ENCODE measurements around the gene BUB1B.

Gene BUB1B

DNA sequence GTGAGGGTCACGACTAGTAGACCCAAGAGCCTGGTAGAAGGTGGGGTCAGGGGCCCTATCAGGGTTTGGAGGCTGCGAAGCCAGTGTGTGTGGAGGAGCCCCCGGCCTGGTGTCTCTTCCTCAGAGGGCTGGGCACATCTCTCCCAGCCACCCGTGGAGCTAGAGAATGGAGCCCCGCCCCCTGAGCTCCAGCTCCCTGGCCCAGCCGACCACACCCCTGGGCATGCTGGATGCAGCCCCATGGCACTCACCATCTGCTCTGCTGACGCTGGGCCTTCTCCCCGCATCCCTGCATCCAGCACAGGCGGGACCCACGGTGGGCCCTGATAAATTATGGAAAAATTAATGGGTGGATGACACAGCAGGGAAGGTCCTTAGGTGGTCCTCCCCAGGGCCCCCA, 104.5 kb downstream of the BUB1B start:
- Histone ChIP-seq H3K14ac (ENCODE audit: low read length in 2 of 2) (no peak overlapping the region), H3K4me2 (ENCODE audit: low read length, poor library complexity, severe bottlenecking) (no peak overlapping the region), H3K4me3 (ENCODE audit: insufficient read depth in 1 of 2, low read depth in 1 of 2, low read length in 2 of 2) (no peak overlapping the region), H3K36me3 (ENCODE audit: control insufficient read depth in 1 of 2, insufficient read depth in 2 of 2, low read depth in 1 of 2, low read length in 2 of 2) (peaks cover 0 to 4% of the 10 kb centered on the region in 2 experiments), H3K23ac (ENCODE audit: low read length in 2 of 2) (no peak overlapping the region), H3K9me3 (ENCODE audit: control insufficient read depth, low read length) (no peaks in the 10 kb centered on the region), H2AFZ (ENCODE audit: low read depth, low read length) (no peak overlapping the region), H3K27ac (ENCODE audit: low read length, poor library complexity, severe bottlenecking) (no peak overlapping the region), H2BK120ac (ENCODE audit: low read depth, low read length) (no peak overlapping the region), H3K18ac (ENCODE audit: low read depth in 1 of 2, low read length in 2 of 2) (no peak overlapping the region), H2BK5ac (ENCODE audit: low read depth, low read length, poor library complexity, severe bottlenecking) (no peak overlapping the region), H2BK15ac (ENCODE audit: low read depth, poor library complexity, severe bottlenecking) (peak overlapping the region; percentile 34), H2BK12ac (ENCODE audit: low read length in 2 of 2) (peak overlapping the region in 1 of 2 experiments; percentile 57), H3K9ac (ENCODE audit: low read length) (no peak overlapping the region), H3K4me1 (ENCODE audit: control insufficient read depth, insufficient read depth, low read depth, low read length) (peaks cover 27% of the 10 kb centered on the region), H4K91ac (ENCODE audit: low read length) (peak overlapping the region; percentile 78), H3K27me3 (ENCODE audit: control insufficient read depth in 1 of 2, insufficient read depth in 1 of 2, low read length in 2 of 2) (no peaks in the 10 kb centered on the region), H2AK5ac (ENCODE audit: low read length, severe bottlenecking) (no peak overlapping the region), H3K4ac (ENCODE audit: low read depth in 1 of 2, low read length in 2 of 2) (no peak overlapping the region), H4K8ac (ENCODE audit: low read length) (peak overlapping the region; percentile 20), H3K79me1 (replicated peaks; ENCODE audit: low read length, poor library complexity, severe bottlenecking) (no peaks in the 10 kb centered on the region)
- no peak for DNase-seq
- 90% methylated on average over 7 of the region's 10 CpGs for WGBS

DNA sequence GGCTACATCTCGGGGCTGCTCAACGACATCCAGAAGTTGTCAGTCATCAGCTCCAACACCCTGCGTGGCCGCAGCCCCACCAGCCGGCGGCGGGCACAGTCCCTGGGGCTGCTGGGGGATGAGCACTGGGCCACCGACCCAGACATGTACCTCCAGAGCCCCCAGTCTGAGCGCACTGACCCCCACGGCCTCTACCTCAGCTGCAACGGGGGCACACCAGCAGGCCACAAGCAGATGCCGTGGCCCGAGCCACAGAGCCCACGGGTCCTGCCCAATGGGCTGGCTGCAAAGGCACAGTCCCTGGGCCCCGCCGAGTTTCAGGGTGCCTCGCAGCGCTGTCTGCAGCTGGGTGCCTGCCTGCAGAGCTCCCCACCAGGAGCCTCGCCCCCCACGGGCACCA, 105.0 kb downstream of the BUB1B start:
- H2BK120ac ChIP-seq (ENCODE audit: low read depth, low read length): no peak overlapping the region
- no peak overlapping the region for H3K4ac ChIP-seq (ENCODE audit: low read depth in 1 of 2, low read length in 2 of 2)
- H3K18ac ChIP-seq (ENCODE audit: low read depth in 1 of 2, low read length in 2 of 2): peak overlapping the region; percentile 2 to 90
- 96% methylated on average over 20 of the region's 20 CpGs for WGBS
- peak overlapping the region; percentile 7 to 57 for H2BK12ac ChIP-seq (ENCODE audit: low read length in 2 of 2)
- peak overlapping the region; percentile 31 for H2BK15ac ChIP-seq (ENCODE audit: low read depth, poor library complexity, severe bottlenecking)
- no peak overlapping the region for H3K4me3 ChIP-seq (ENCODE audit: insufficient read depth in 1 of 2, low read depth in 1 of 2, low read length in 2 of 2)
- H4K8ac ChIP-seq (ENCODE audit: low read length): peak overlapping the region; percentile 5
- H3K27me3 ChIP-seq (ENCODE audit: control insufficient read depth in 1 of 2, insufficient read depth in 1 of 2, low read length in 2 of 2): peaks cover 0 to under 1% of the 10 kb centered on the region in 2 experiments
- no peak overlapping the region for H3K23ac ChIP-seq (ENCODE audit: low read length in 2 of 2)
- H3K79me1 ChIP-seq (replicated peaks; ENCODE audit: low read length, poor library complexity, severe bottlenecking): no peaks in the 10 kb centered on the region
- DNase-seq: no peak
- H4K91ac ChIP-seq (ENCODE audit: low read length): peak overlapping the region; percentile 78
- no peak overlapping the region for H3K27ac ChIP-seq (ENCODE audit: low read length, poor library complexity, severe bottlenecking)
- peaks cover 0 to 4% of the 10 kb centered on the region in 2 experiments for H3K36me3 ChIP-seq (ENCODE audit: control insufficient read depth in 1 of 2, insufficient read depth in 2 of 2, low read depth in 1 of 2, low read length in 2 of 2)
- peak overlapping the region in 1 of 2 experiments; percentile 85 for H3K14ac ChIP-seq (ENCODE audit: low read length in 2 of 2)
- peak overlapping the region; percentile 67 for H2AK5ac ChIP-seq (ENCODE audit: low read length, severe bottlenecking)
- no peaks in the 10 kb centered on the region for H3K9me3 ChIP-seq (ENCODE audit: control insufficient read depth, low read length)
- no peak overlapping the region for H3K4me2 ChIP-seq (ENCODE audit: low read length, poor library complexity, severe bottlenecking)
- no peak overlapping the region for H2BK5ac ChIP-seq (ENCODE audit: low read depth, low read length, poor library complexity, severe bottlenecking)
- peaks cover 27% of the 10 kb centered on the region for H3K4me1 ChIP-seq (ENCODE audit: control insufficient read depth, insufficient read depth, low read depth, low read length)
- no peak overlapping the region for H2AFZ ChIP-seq (ENCODE audit: low read depth, low read length)
- no peak overlapping the region for H3K9ac ChIP-seq (ENCODE audit: low read length)

- Histone ChIP-seq H3K4me1 (ENCODE audit: control insufficient read depth, insufficient read depth, low read depth, low read length) (peaks cover 28% of the 10 kb centered on the region), H3K9me3 (ENCODE audit: control insufficient read depth, low read length) (no peaks in the 10 kb centered on the region), H3K4me2 (ENCODE audit: low read length, poor library complexity, severe bottlenecking) (no peak overlapping the region), H4K8ac (ENCODE audit: low read length) (no peak overlapping the region), H2AFZ (ENCODE audit: low read depth, low read length) (no peak overlapping the region), H2BK12ac (ENCODE audit: low read length in 2 of 2) (peak overlapping the region in 1 of 2 experiments; percentile 67), H3K36me3 (ENCODE audit: control insufficient read depth in 1 of 2, insufficient read depth in 2 of 2, low read depth in 1 of 2, low read length in 2 of 2) (peaks cover 0 to 4% of the 10 kb centered on the region in 2 experiments), H3K79me1 (replicated peaks; ENCODE audit: low read length, poor library complexity, severe bottlenecking) (no peaks in the 10 kb centered on the region), H2BK120ac (ENCODE audit: low read depth, low read length) (peak overlapping the region; percentile 42), H3K4me3 (ENCODE audit: insufficient read depth in 1 of 2, low read depth in 1 of 2, low read length in 2 of 2) (no peak overlapping the region), H4K91ac (ENCODE audit: low read length) (no peak overlapping the region), H3K27ac (ENCODE audit: low read length, poor library complexity, severe bottlenecking) (peak overlapping the region; percentile 43), H2BK15ac (ENCODE audit: low read depth, poor library complexity, severe bottlenecking) (peak overlapping the region; percentile 77), H3K23ac (ENCODE audit: low read length in 2 of 2) (peak overlapping the region in 1 of 2 experiments; percentile 80), H3K18ac (ENCODE audit: low read depth in 1 of 2, low read length in 2 of 2) (peak overlapping the region in 1 of 2 experiments; percentile 72), H2AK5ac (ENCODE audit: low read length, severe bottlenecking) (no peak overlapping the region), H3K9ac (ENCODE audit: low read length) (peak overlapping the region; percentile 46), H2BK5ac (ENCODE audit: low read depth, low read length, poor library complexity, severe bottlenecking) (no peak overlapping the region), H3K14ac (ENCODE audit: low read length in 2 of 2) (no peak overlapping the region), H3K4ac (ENCODE audit: low read depth in 1 of 2, low read length in 2 of 2) (no peak overlapping the region), H3K27me3 (ENCODE audit: control insufficient read depth in 1 of 2, insufficient read depth in 1 of 2, low read length in 2 of 2) (peaks cover 0 to 10% of the 10 kb centered on the region in 2 experiments)
- DNase-seq: peak; percentile 94
- WGBS: 26% methylated on average over 7 of the region's 7 CpGs
Observed at GRCh38 chr15:40266828-40267304, 106.0 kb downstream of the BUB1B start.

GRCh38 chr15:40267670-40268069, 106.8 kb downstream of the BUB1B start:
- no peak overlapping the region for H3K27ac ChIP-seq (ENCODE audit: low read length, poor library complexity, severe bottlenecking)
- DNase-seq: no peak
- H3K9ac ChIP-seq (ENCODE audit: low read length): no peak overlapping the region
- H2BK15ac ChIP-seq (ENCODE audit: low read depth, poor library complexity, severe bottlenecking): no peak overlapping the region
- H3K4me2 ChIP-seq (ENCODE audit: low read length, poor library complexity, severe bottlenecking): no peak overlapping the region
- H3K4me1 ChIP-seq (ENCODE audit: control insufficient read depth, insufficient read depth, low read depth, low read length): peaks cover 31% of the 10 kb centered on the region
- no peak overlapping the region for H2BK120ac ChIP-seq (ENCODE audit: low read depth, low read length)
- no peak overlapping the region for H4K8ac ChIP-seq (ENCODE audit: low read length)
- no peak overlapping the region for H2AFZ ChIP-seq (ENCODE audit: low read depth, low read length)
- no peak overlapping the region for H4K91ac ChIP-seq (ENCODE audit: low read length)
- no peak overlapping the region for H3K4me3 ChIP-seq (ENCODE audit: insufficient read depth in 1 of 2, low read depth in 1 of 2, low read length in 2 of 2)
- H3K27me3 ChIP-seq (ENCODE audit: control insufficient read depth in 1 of 2, insufficient read depth in 1 of 2, low read length in 2 of 2): peaks cover 0 to 15% of the 10 kb centered on the region in 2 experiments
- H2AK5ac ChIP-seq (ENCODE audit: low read length, severe bottlenecking): peak overlapping the region; percentile 63
- peak overlapping the region in 1 of 2 experiments; percentile 18 for H2BK12ac ChIP-seq (ENCODE audit: low read length in 2 of 2)
- no peak overlapping the region for H3K14ac ChIP-seq (ENCODE audit: low read length in 2 of 2)
- peaks cover 0 to 10% of the 10 kb centered on the region in 2 experiments for H3K36me3 ChIP-seq (ENCODE audit: control insufficient read depth in 1 of 2, insufficient read depth in 2 of 2, low read depth in 1 of 2, low read length in 2 of 2)
- no peak overlapping the region for H3K23ac ChIP-seq (ENCODE audit: low read length in 2 of 2)
- H2BK5ac ChIP-seq (ENCODE audit: low read depth, low read length, poor library complexity, severe bottlenecking): no peak overlapping the region
- no peaks in the 10 kb centered on the region for H3K79me1 ChIP-seq (replicated peaks; ENCODE audit: low read length, poor library complexity, severe bottlenecking)
- H3K4ac ChIP-seq (ENCODE audit: low read depth in 1 of 2, low read length in 2 of 2): peak overlapping the region in 1 of 2 experiments; percentile 61
- 65% methylated on average over 4 of the region's 4 CpGs for WGBS
- no peaks in the 10 kb centered on the region for H3K9me3 ChIP-seq (ENCODE audit: control insufficient read depth, low read length)
- no peak overlapping the region for H3K18ac ChIP-seq (ENCODE audit: low read depth in 1 of 2, low read length in 2 of 2)

Measured in mesenchymal stem cell (in vitro differentiated cells and primary cell).